T-helper 2 cell treated with Interferon-gamma antibody and Interleukin-4, amounts not matched to agents 100 ng/mL and 5 ng/mL, for 36 hours (primary cell): ENCODE measurements around the gene NFIC. TPM values are rescaled to one million over a fixed set of nuclear protein-coding genes. Genes with fewer than 3 reads are reported as not detected.

Experiments used
- intact Hi-C: fragments of 100-400 bp; cut with micrococcal nuclease; formaldehyde crosslinking; loops from one replicate; pipeline ENCODE4 v1.15.1; 2023
- total RNA-seq: library from RNA; stranded (reverse); gene quantifications from 2 replicates; pipeline ENCODE4 v1.2.3, GENCODE V29; 2022

Gene NFIC
- total RNA-seq, 1 donor from 2014 or later = 11.5 TPM

DNA sequence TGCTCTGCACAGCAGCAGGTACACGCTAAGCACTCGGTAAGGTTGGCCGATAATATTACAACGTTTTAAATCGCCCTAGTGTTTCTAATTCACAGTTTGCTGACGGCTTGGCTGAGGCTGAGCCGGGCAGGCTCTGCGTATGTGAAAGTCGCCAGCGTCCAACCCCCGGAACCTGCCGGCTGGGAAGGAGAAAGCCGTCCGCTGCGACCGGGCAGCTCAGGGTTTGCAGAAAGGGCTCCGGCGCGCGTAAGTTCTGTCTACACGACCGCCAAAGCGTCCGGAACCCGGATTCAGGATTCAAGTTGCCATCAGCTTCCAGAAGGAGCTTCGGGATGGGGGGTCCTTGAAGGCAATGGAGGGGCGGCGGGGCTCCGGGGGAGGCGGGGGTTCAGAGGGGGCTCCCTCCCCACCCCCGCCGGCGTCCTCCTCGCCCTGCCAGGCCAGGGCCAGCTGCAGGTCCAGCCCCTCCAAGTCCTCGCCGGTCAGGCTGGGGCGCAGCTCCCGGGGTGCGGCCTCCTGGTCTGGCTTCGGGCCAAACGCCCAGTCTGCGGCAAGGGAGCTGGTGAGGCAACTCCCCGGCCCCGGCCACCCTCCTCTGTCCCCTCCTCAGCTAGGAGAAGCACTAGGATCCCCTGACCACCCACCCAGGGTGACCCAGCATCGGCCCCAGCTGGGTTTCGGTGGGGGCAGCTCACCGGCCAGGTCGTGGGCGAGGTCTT, 116.3 kb downstream of the NFIC start:
- intact Hi-C loops = no loop called here

DNA sequence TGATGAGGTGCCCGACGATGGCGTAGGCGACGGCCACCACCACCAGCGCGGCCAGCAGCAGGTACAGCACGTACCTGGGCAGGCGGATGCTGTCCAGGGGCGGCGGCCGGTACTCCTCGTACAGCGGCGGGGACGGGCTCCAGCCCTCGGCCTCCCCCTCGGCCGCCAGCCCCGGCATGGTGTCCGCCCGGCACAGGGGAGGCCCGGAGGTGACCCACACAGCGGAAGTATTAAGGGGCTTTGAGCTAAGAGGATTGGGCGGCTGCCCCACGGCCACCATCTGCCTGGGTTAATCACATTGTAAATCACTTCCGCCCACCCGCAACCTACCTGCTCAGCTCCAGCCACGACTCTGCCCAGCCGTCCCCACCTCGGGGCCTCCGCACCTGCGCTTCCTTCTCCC, 116.8 kb downstream of the NFIC start, which contains the start of gene SMIM44:
TSS of gene SMIM44 (minus strand) at position 216 of the 403 bp plus-strand sequence. CDS start at position 178, 38 bp downstream.
- intact Hi-C loops = no loop called here

DNA sequence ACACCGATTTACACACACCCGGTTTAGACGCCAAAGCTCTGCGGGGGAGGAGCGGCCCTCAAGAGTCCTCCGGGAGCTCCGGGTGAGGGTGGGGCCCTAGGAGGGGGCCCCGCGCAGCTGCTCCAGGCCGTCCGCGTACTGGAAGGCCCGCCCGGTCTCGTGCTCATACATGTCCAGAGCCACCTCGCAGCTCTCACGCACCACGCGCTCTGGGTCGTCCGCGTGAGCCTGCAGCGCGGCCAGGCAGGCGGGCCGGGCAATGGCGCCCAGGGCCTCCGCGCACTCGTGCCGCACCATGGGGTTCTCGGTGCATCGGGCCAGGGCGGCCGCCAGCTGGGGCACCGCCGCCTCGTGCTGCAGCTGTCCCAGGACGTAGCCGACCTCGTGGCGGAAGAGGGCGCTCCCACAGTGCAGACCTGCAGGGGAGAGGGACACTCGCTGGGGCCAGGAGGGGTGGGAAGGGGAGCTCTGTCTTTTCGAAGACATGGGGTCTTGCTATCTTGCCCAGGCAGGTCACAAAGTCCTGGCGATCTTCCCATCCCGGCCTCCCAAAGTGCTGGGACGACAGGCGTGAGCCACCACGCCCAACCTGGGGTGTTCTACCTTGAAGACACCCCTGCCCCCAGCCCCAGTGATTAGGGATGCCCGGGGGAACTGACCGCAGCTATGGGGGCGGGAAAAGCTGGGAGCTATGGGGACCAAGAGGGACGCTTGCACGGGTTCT, 125.2 kb downstream of the NFIC start:
- intact Hi-C loops = no loop called here

DNA sequence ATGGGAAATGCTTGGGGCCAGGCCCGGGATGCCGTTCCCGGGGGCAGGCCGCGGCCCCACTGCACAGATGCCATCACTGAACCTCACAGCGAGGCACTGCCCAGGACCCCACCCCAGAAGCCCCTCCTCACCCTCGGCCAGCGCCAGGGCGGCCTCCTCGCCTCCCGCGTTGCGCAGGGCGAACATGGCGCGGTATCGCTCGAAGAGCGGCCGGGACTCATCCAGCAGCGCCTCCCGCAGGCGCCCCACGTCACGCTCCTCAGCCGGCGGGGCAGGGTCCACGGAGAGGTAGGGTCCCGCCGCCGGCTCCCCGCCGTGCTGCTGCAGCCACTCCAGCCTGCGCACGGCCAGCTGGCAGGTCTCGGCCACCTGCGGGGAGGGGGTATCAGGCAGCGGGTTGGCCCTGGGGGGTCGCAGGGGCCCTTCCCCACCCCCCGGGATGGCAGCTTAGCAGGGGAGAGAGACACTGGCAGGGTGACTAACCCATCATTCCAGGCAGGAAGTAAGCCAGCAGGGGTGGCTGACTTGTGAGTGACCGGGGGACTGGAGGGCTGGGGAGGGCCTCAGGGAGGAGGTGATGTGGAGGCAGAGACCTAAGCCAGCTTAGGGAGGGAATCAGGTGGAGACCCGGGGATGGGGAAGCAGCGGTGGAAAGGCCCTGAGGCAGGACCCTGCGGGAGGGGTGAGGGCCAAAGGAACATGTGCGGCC, 125.9 kb downstream of the NFIC start:
- intact Hi-C loops = no loop called here

DNA sequence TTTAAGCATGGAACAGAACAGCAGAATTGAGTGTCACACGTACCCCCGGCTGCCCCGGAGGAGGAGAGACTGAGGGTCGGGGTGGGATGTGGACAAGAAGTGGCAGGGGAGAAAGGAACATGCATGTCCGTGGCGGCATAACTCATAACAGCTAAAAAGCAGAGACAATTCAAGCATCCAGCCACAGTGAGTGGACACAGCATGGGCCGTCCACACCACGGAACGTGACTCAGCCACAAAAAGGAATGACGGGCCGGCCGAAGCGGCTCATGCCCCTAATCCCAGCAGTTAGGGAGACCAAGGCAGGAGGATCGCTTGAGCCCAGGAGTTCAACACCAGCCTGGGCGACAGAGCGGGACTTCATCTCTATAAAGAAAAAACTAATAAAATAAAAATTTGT, 126.5 kb downstream of the NFIC start:
- intact Hi-C loops = no loop called here

DNA sequence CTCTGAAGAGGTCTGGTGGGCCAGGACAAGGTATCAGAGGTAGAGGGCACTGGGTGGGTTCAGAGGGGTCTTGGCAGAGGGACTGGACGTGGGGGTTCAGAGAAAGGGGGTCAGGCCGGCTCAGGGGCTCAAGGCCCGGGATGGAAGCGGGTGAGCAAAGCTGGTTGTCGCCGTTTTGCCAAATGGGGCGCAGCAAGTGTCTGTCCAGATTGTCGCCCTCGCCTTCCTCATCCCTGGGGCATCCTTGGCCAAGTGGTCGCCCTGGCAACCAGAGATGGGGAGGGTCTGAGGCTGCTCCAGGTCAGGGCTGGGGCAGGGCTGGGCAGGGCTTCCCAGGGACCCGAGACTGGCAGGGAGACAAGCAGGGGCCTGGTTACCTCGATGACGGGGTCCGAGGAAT, 127.3 kb downstream of the NFIC start:
- intact Hi-C loops = no loop called here

DNA sequence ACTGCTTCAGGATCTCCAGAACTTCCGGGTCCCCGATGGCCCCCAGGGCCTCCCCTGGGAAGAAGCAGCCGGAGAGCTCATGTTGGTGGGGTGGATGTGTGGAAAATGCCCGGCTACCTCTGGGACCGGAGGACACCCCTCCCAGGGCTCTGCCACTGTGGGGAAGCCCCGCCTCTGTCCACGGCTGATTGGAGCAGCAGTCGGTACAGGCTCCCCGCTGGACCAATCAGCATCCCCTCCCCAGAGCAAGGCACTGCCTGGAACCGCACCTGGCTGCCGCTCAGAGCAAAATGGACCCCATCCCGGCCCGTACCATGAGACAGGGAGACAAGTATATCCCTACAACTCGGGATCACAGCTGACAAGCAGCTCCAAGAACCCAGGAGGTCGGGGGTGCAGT, 127.7 kb downstream of the NFIC start:
- intact Hi-C loops = no loop called here

DNA sequence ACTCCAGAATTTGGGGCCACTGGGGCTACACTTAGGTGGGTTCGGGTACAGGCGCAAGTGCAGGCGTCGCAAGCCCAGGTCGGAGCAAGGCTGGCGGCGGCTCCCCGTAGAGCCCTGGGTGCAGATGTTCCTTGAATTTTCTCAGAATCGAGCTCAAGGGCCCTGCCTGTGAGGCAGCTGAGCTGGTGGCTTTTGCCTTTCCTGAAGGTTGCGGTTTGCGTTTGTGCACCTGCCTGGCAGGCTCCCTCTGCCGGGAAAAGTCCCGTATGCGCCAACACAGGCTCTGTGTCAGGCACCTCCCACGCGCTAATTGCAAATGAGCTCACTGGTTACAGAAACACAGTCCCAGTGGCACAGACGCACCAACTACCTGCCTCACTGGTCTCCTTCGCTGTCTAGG, 128.2 kb downstream of the NFIC start:
- intact Hi-C loops = no loop called here

DNA sequence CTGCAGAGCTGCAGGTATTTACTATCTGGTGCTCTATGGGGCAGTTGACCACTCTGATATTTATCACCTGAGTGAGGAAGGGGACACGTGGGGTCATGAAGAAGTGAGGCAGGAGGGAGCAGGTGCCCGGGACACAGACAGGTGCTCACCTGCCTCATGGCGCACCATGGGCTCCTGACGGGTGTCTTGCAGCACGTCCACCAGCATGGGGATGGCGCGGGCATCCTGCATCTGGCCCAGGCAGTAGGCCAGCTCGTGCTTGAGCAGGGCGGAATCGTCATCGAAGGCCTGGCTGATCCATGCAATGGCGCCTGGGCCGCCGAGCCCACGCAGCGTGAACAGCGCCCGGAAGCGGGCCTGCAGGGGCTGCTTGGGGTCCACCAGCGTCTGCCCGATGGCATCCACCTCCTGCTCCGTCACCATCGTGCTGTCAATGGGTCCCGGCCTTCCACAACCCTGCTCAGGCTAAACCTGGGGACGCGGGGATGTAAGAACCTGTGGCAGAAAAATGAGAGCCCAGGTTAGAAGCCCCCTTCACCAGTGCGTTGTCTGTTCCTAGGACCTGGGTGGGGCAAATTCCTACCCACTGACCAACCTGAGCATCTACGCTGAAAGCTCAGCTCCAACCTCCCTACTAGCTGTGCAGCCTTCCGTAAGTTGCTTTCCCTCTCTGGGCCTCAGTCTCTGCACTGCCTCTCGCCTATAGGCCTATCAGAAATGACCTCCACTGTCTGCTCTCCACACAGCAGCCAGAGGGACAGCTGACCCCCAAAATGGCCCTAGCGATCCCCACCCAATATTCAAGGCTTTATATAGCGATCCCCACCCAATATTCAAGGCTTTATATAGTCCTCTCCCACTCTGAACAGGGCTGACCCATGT, 130.2 kb downstream of the NFIC start:
- intact Hi-C loops = no loop called here

DNA sequence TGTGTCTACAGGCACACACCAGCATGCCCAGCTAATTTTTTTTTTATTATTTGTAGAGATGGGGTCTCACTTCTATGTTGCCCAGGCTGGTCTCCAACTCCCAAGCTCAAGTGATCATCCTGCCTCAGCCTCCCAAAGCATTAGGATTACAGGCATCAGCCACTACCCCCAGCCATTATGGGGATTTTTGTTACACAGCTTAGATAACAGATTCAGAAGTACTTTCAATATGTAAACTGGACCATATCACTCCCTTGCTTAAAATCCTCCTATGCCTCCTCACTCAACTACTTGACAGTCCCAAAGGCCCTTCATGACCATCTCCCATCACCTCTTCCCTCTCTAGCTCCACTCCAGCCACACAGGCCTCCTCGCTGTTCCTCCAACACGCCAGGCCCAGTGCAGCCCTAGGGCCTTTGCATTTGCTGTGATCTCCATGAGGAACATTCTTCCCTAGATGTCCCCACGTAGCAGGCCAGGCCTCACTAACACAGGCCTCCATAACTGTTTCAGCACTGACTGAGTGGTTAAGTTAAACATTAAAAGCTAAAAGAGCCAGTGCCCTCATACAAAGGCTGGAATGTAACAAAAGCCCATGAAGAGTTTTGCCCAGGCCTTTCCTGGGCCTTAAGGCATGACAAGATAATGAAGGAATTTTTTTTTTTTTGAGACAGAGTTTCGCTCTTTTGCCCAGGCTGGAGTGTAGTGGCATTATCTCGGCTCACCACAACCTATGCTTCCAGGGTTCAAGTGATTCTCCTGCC, 131.6 kb downstream of the NFIC start:
- intact Hi-C loops = no loop called here

DNA sequence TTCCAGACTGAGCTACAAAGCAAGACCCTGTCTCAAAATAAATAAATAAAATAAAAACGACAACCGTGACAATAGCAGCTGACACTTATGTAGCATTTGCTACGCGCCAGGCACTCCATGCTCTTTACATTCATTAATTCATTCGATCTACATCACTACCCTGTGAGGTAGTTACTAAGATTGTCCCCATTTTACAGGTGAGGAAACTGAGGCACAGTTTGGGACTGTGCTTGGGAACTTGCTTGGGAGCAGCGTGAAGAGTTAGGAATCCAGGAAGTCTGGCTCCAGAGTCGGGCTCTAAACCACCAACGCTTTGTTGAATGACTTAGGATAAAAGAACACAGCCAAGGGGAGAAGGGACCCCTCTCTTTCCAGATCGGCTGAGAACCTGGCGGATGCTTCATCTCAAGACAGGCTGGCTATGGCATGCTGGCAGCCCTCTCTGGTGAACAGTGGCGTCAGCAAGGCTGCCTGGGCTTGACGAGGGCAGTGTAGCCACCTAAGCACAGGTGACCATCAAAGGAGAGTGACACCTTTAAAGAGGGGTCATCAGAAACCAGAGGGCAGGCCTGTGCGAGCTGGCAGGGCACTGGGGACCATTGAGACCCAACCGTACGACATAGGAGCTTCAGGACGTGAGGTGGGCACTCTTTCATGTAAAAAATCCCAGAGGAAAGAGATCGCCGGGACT, 133.5 kb downstream of the NFIC start:
- intact Hi-C loops = loop anchor here (10.0 kb wide), 2 partner anchors 545 to 1345 kb away; partner anchors contain the start of gene AP3D1

DNA sequence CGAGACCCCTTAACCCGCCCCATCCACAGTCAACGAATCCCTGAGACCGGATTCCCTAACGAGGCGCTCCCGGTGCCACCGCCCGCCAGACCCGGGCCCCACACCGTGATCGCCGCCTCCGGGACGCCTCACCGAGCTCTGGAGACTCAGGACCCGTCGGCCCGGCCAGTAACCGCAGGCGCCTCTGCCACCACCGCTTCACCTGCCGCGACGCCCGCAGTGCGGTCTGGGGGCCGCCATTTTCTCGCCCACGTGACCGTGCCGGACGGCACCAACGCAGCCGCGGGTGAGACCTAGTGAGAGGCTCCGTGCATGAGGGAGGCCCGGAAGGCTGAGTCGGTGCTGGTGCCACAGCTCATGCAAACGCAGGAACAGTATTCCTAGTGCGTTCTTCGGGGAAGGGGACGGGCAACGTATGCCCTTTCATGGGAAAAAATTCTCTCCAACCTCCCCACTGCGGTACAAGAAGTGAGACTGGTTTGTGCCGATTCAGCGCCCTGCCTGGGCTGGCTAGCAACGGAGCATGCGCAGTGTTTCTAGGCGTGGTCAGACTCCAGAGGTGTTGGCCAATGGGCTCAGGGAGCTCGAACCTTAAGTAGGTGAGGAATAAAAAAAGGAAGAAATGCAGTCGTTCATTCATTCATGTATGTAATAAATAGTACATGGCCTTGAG, 134.2 kb downstream of the NFIC start, which contains the start of gene DOHH:
TSS of gene DOHH (minus strand) at position 246 of the 673 bp plus-strand sequence. CDS start 3,860 bp downstream, outside the sequence.
- intact Hi-C loops = loop anchor here (10.0 kb wide), 2 partner anchors 546 to 1346 kb away; partner anchors contain the start of gene AP3D1

DNA sequence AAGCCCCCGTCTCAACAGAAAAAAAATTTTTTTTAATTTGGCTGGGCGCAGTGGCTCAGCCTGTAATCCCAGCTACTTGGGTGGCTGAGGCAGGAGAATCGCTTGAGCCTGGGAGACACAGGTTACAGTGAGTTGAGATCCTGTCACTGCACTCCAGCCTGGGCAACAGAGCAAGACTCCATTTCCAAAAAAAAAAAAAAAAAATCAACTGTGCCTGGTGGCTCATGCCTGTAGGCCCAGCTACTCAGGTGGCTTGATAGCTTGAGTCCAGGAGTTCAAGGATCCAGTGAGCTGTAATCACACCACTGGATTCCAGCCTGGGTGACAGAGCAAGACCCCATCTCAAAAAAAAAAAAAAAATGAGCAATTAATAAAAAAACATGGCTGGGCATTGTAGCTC, 135.4 kb downstream of the NFIC start:
- intact Hi-C loops = loop anchor here (10.0 kb wide), 2 partner anchors 547 to 1347 kb away; partner anchors contain the start of gene AP3D1

DNA sequence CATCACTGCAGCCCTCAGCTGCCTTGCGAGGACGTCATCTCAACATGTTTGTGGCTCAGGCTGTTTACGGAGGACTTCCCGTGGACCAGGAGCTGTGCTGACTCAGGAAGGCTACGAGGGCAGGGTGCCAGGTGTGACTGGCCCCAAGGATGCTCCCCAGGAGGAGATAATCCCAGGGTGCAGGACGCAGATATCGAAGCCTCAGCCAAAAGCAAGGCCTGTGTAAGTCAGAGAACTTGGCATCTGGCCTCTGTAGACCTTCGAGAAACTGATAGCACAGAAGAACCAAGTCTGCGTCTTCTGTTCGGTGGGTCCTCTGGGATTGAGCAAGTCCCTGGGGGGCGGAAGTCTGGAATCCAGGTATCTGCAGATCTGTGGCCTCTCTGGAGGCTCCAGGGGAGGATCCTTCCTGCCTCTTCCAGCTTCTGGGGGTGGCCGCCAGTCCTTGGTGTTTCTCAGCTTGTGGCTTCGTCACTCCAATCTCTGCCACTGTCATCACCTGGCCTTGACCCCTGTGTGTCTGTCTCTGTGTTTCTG, 136.7 kb downstream of the NFIC start:
- intact Hi-C loops = loop anchor here (10.0 kb wide), 2 partner anchors 548 to 1348 kb away; partner anchors contain the start of gene AP3D1

DNA sequence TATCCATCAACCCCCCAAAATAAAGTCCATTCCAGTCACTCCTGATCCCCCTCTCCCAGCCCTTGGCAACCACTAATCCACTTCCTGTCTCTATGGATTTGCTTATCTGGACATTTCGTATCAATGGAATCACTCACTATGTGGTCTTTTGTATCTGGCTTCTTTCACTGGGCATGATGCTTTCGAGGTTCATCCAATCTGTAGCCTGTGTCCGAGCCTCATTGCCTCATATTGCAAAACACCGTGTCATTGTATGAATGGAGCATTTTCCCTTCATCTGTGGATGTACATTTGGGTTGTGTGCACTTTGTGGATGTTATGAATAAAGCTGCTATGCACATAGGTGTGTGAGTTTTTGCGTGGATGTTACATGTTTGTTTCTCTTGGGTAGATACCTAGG, 138.4 kb downstream of the NFIC start:
- intact Hi-C loops = loop anchor here (5.0 to 10.0 kb wide), 3 partner anchors 53 to 1350 kb away; partner anchors contain the start of genes AP3D1 and MFSD12

DNA sequence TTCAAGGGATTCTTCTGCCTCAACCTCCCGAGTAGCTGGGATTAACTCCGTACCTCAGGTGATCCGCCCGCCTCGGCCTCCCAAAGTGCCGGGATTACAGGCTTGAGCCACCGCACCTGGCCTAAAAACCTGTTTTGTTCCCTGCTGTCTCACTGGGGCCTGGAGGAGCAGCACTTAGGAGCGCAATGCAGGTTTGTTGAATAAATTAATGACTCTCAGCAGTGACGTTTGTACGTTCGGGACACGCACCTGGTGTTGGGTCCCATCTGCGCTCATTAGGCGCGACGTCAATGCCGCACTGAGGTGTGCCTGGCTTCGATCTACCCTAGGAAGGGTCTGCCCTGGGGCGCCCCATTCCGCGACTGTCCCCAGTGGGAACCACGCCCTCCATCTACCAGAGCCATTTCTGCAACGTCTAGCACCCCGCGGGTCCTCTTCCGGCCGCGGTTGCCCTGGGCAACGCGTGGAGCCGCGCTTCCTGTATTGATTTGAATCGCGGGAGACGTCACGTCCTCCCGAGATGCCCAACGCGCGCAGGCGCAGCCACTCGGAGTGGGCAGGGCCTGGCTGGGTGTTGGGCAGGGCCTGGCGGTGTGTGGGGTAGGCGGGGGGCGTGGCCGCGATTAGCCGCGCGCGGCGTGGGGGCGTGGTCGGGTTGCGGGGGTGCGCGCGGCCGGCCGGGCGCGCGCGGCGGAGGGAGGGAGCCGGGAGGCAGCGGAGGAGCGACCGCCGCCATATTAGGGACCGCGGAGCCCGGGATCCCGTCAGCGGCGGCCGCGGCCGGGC, 139.4 kb downstream of the NFIC start, which contains the start of gene FZR1:
TSS of gene FZR1 (plus strand) at position 714 of the 786 bp plus-strand sequence. CDS start 16,679 bp downstream, outside the sequence.
- intact Hi-C loops = loop anchor here (1.0 to 10.0 kb wide), 5 partner anchors 52 to 1351 kb away; partner anchors contain the start of genes AP3D1, HMG20B and MFSD12
